HG03378 (cell line): ENCODE data around the gene MORC1.

Experiments
- ATAC-seq: cut with Tn5 transposase; IDR thresholded peaks from one replicate; pipeline ENCODE4 v1.9.1; 2021; ENCODE audit warnings: mild to moderate bottlenecking, moderate library complexity; ENCODE audit not compliant: unreplicated experiment

The MORC1 gene

GRCh38 chr3:108946292-108947285 is 171.3 kb downstream of the MORC1 start:
- no peak for ATAC-seq

GRCh38 chr3:108940568-108941263 is 177.2 kb downstream of the MORC1 start:
- no peak for ATAC-seq

GRCh38 chr3:108940166-108940565 is 177.8 kb downstream of the MORC1 start:
- no peak for ATAC-seq

GRCh38 chr3:108936924-108937689 is 180.8 kb downstream of the MORC1 start:
- no peak for ATAC-seq

- no peak for ATAC-seq
Measured at GRCh38 chr3:108931035-108931434, 186.9 kb downstream of the MORC1 start.

GRCh38 chr3:108918866-108919265 is 199.1 kb downstream of the MORC1 start:
- ATAC-seq: no peak

- ATAC-seq: peak; percentile 98
Measured at GRCh38 chr3:108914774-108915641, 202.9 kb downstream of the MORC1 start.

GRCh38 chr3:108909799-108910198 is 208.1 kb downstream of the MORC1 start:
- no peak for ATAC-seq
